ENCODE measurements around the gene SHH. TPM values are rescaled to one million over a fixed set of nuclear protein-coding genes. Genes with fewer than 3 reads are reported as not detected.

SHH gene
- total RNA-seq, 1 donor from 2014 or later: 0.25 TPM

GRCh38 chr7:155846936-155847335 is 34.7 kb upstream of the SHH start:
- intact Hi-C loops (cut with DNase I): no loop called here
- DNase-seq (ENCODE audit: extremely low spot score in 2 of 2): no peak
- Histone ChIP-seq H3K36me3 (no peaks in the 10 kb centered on the region), H3K9me3 (no peaks in the 10 kb centered on the region), H3K27me3 (no peaks in the 10 kb centered on the region), H3K4me1 (no peaks in the 10 kb centered on the region), H3K27ac (no peak overlapping the region), H3K4me3 (no peak overlapping the region)
- no peak for TF ChIP-seq POLR2AphosphoS5 (IDR thresholded peaks at IDR 0.05; ENCODE audit: insufficient read depth in 1 of 2, low read depth in 1 of 2)

- Histone ChIP-seq H3K9me3 (no peaks in the 10 kb centered on the region), H3K27ac (no peak overlapping the region), H3K27me3 (no peaks in the 10 kb centered on the region), H3K36me3 (no peaks in the 10 kb centered on the region), H3K4me3 (no peak overlapping the region), H3K4me1 (no peaks in the 10 kb centered on the region)
- TF ChIP-seq POLR2A (IDR thresholded peaks at IDR 0.05) (no peak), POLR2AphosphoS5 (IDR thresholded peaks at IDR 0.05; ENCODE audit: insufficient read depth in 1 of 2, low read depth in 1 of 2) (no peak), CTCF (IDR thresholded peaks at IDR 0.05) (no peak)
- DNase-seq (ENCODE audit: extremely low spot score in 2 of 2): no peak
- intact Hi-C loops (cut with DNase I): no loop called here
These were observed 33.9 kb upstream of the SHH start for GRCh38 chr7:155846156-155846555.

DNA sequence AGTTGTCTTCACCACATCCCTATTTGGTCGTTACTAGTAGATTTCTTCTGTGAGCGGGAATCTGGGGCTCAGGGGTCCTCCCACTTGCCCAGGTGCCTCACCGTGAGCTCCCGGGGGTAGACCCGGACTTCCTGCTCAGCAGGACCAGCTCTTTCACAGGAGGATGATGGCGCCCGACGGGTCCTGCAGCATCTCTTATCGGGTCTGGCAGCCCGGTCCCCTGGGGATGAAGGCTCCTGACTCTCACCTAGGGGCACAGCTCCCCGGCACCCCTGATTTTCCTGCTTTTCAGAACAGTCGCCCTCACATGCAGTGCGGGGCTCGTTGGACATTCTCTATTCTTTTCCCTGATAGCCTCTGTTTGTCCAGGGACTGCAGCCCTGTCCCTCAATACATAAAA is 33.0 kb upstream of the SHH start:
- intact Hi-C loops (cut with DNase I): no loop called here

DNA sequence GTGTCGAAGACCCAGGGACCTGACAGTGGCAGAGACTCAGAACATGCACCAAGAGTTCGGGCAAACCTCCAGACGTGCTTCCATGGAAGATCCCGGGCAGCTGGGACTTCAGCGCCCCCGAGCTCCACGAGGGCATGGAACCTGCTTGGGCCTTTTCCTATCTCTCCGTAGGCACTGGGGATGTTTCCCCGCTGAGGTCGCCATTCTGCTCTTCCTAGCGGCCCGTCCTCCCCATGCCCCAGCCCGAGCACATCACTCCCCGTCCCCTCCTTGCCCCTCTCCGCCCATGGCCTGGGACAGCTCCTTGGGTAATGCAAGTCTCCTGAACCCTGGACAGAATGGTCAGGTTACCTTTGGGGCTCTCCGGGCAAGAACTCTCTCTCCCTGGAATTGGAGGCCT is 32.3 kb upstream of the SHH start:
- intact Hi-C loops (cut with DNase I): no loop called here
- Histone ChIP-seq H3K4me3 (no peak overlapping the region), H3K9me3 (no peaks in the 10 kb centered on the region), H3K27ac (no peak overlapping the region), H3K27me3 (no peaks in the 10 kb centered on the region), H3K4me1 (no peaks in the 10 kb centered on the region), H3K36me3 (no peaks in the 10 kb centered on the region)
- TF ChIP-seq POLR2AphosphoS5 (IDR thresholded peaks at IDR 0.05; ENCODE audit: insufficient read depth in 1 of 2, low read depth in 1 of 2) (no peak), POLR2A (IDR thresholded peaks at IDR 0.05) (no peak), CTCF (IDR thresholded peaks at IDR 0.05) (no peak)
- no peak for DNase-seq (ENCODE audit: extremely low spot score in 2 of 2)

More for the DNA sequence above, 33.0 kb upstream of the SHH start:
- no peak for DNase-seq (ENCODE audit: extremely low spot score in 2 of 2)
- H3K27ac ChIP-seq: no peak overlapping the region
- no peaks in the 10 kb centered on the region for H3K27me3 ChIP-seq
- H3K4me1 ChIP-seq: no peaks in the 10 kb centered on the region
- no peak overlapping the region for H3K4me3 ChIP-seq
- TF ChIP-seq CTCF (IDR thresholded peaks at IDR 0.05) (no peak), POLR2AphosphoS5 (IDR thresholded peaks at IDR 0.05; ENCODE audit: insufficient read depth in 1 of 2, low read depth in 1 of 2) (no peak), POLR2A (IDR thresholded peaks at IDR 0.05) (no peak)
- H3K9me3 ChIP-seq: no peaks in the 10 kb centered on the region
- no peaks in the 10 kb centered on the region for H3K36me3 ChIP-seq

DNA sequence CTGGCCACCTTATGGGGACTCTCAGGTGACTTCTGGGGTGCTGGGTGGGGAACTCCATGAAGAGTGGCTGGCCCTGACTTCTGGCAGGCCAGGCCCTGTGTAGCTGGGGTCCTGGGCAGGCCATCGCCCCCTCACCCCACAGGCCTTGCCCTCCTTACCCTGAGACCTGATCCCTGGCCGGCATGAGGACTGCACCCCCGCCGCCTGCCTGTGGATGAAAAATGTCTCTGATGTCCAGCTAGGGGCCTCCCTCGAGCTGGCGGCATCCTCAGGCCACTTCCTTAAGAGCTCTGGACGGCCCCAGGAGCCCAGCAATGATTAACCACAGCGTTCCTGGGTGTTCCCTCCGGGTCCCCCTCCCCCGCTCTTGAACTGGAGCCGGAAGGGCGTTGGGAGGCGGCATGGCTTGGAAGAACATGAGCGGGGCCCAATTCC is 31.8 kb upstream of the SHH start:
- TF ChIP-seq POLR2A (IDR thresholded peaks at IDR 0.05) (no peak), CTCF (IDR thresholded peaks at IDR 0.05) (no peak), POLR2AphosphoS5 (IDR thresholded peaks at IDR 0.05; ENCODE audit: insufficient read depth in 1 of 2, low read depth in 1 of 2) (no peak)
- Histone ChIP-seq H3K4me1 (no peaks in the 10 kb centered on the region), H3K36me3 (no peaks in the 10 kb centered on the region), H3K27me3 (no peaks in the 10 kb centered on the region), H3K9me3 (no peaks in the 10 kb centered on the region), H3K27ac (no peak overlapping the region), H3K4me3 (no peak overlapping the region)
- DNase-seq (ENCODE audit: extremely low spot score in 2 of 2): no peak
- intact Hi-C loops (cut with DNase I): no loop called here

Measured in vagina (tissue), 2 donors.